Mesendoderm (in vitro differentiated cells): Measurements from ENCODE around the gene TMCO4.

Experiments used
- DNase-seq: peaks from one replicate; pipeline ENCODE4 v3.0.0; 2013
- H2AK5ac ChIP-seq: 2 replicates; pipeline ENCODE4 v1.6.1; 2013; ENCODE audit warnings: low read length, inconsistent platforms
- H2BK120ac ChIP-seq: 2 replicates; pipeline ENCODE4 v1.6.1; 2013; ENCODE audit warnings: low read depth, mild to moderate bottlenecking, low read length, moderate library complexity, mixed read lengths
- H2BK15ac ChIP-seq: replicated peaks from 2 replicates; pipeline ENCODE4 v1.6.1; 2013; ENCODE audit warnings: low read depth, mild to moderate bottlenecking, moderate library complexity
- H2BK5ac ChIP-seq: 2 replicates; pipeline ENCODE4 v1.6.1; 2013; ENCODE audit warnings: low read length, inconsistent platforms
- H3K18ac ChIP-seq: 2 replicates; pipeline ENCODE4 v1.6.1; 2013; ENCODE audit warnings: mild to moderate bottlenecking, low read length, mixed read lengths
- H3K23ac ChIP-seq: one replicate; pipeline ENCODE4 v1.6.1; 2013; ENCODE audit warnings: low read length
- H3K27ac ChIP-seq: 2 replicates; pipeline ENCODE4 v1.5.1; 2013; ENCODE audit warnings: low read depth, mild to moderate bottlenecking, inconsistent platforms, low read length, moderate library complexity
- H3K27me3 ChIP-seq: 2 replicates; pipeline ENCODE4 v1.6.1; 2013; ENCODE audit warnings: low read length, control low read depth, mild to moderate bottlenecking, inconsistent platforms; ENCODE audit not compliant: insufficient read depth, poor library complexity
- H3K36me3 ChIP-seq: 2 replicates; pipeline ENCODE4 v1.6.1; 2013; ENCODE audit warnings: low read length, inconsistent platforms; ENCODE audit not compliant: control insufficient read depth, insufficient read depth
- H3K4ac ChIP-seq: one replicate; pipeline ENCODE4 v1.6.1; 2013; ENCODE audit warnings: low read depth, mild to moderate bottlenecking, low read length, moderate library complexity
- H3K4me1 ChIP-seq: 2 replicates; pipeline ENCODE4 v1.6.1; 2013; ENCODE audit warnings: low read depth, low read length, inconsistent platforms; ENCODE audit not compliant: control insufficient read depth
- H3K4me2 ChIP-seq: 2 replicates; pipeline ENCODE4 v1.6.1; 2013; ENCODE audit warnings: low read length
- H3K4me3 ChIP-seq: 2 replicates; pipeline ENCODE4 v1.5.1; 2013; ENCODE audit warnings: mild to moderate bottlenecking, low read length
- H3K56ac ChIP-seq: one replicate; pipeline ENCODE4 v1.6.1; 2013; ENCODE audit warnings: low read length
- H3K79me1 ChIP-seq: 2 replicates; pipeline ENCODE4 v1.6.1; 2013; ENCODE audit warnings: low read length, inconsistent platforms
- H3K79me2 ChIP-seq: 2 replicates; pipeline ENCODE4 v1.6.1; 2013; ENCODE audit warnings: mild to moderate bottlenecking, low read length; ENCODE audit not compliant: control insufficient read depth, insufficient read depth
- H3K9ac ChIP-seq: 2 replicates; pipeline ENCODE4 v1.6.1; 2013; ENCODE audit warnings: low read length, inconsistent platforms
- H4K5ac ChIP-seq: one replicate; pipeline ENCODE4 v1.6.1; 2013; ENCODE audit warnings: low read length
- H4K8ac ChIP-seq: one replicate; pipeline ENCODE4 v1.6.1; 2013; ENCODE audit warnings: low read depth, mild to moderate bottlenecking, control low read depth, low read length, moderate library complexity
- WGBS: extraction: QIAGEN DNeasy Blood & Tissue Kit; methylation state at CpG from one replicate; pipeline ENCODE4 v1.1.7; 2013; ENCODE audit warnings: low lambda C conversion rate, missing lambda C conversion rate; ENCODE audit not compliant: insufficient coverage; ENCODE audit errors: extremely low coverage; 5-methylcytosine and 5-hydroxymethylcytosine counted together

The TMCO4 gene

DNA sequence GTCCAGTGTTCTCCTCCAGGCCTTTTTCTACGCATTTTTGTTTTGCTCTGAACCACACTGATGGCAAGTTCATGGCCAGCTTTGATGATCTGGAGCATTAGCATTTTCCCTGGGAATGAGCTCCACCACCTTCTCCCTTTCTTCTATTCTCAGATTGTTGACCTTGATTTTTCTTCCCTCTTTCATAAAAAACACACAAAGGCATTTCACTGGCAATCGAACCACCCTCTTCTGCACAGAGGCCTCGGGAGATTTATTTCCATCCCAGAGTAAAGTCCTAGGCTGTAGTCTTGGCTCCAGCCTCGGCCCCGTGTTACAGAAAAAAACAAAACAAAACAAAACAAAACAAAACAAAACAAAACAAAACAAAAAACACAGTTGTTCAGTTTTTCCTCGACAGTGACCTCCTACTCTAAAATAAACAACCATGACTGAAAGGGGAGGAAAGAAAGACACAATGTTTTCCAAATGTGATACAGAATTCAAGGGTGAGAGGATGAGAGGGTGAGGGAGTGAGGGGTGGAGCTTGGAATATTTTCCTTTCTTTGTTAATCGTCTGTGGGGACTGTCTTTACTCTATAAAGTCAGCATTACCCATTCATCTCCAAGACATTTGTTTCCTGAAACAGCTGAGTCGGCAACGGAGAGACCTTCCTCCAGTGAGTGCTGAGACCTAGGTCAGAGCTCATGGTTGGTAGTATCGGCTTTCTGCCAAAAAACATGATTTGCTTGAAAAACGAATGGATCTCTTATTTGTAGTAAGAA lies 45.2 kb upstream of the TMCO4 start:
- no peak for DNase-seq

DNA sequence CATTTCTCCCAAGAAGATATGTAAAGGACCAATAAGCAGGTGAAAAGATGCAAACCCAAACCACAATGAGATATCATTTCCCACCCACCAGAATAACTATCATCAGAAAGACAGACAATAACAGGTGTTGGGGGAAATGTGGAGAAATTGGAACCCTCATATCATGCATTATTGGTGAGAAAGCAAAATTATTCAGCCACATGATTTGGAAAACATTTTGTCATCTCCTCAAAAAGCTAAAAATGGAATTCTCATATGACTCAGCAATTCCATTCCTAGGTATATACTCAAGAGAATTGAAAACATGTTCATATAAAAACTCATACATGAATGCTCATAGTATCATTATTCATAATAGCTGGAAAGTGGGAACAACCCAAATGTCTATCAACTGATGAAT lies 40.5 kb upstream of the TMCO4 start:
- no peak overlapping the region for H2BK120ac ChIP-seq
- H3K27ac ChIP-seq = no peak overlapping the region
- no peak for DNase-seq
- H3K4me1 ChIP-seq = no peaks in the 10 kb centered on the region
- H3K56ac ChIP-seq = no peak overlapping the region
- H2BK5ac ChIP-seq = no peak overlapping the region
- H3K79me1 ChIP-seq = no peaks in the 10 kb centered on the region
- H3K18ac ChIP-seq = no peak overlapping the region
- H3K4ac ChIP-seq = no peak overlapping the region
- H3K23ac ChIP-seq = no peak overlapping the region
- no peaks in the 10 kb centered on the region for H3K36me3 ChIP-seq
- no peak overlapping the region for H2BK15ac ChIP-seq
- no peak overlapping the region for H2AK5ac ChIP-seq
- H4K8ac ChIP-seq = no peak overlapping the region
- no peaks in the 10 kb centered on the region for H3K79me2 ChIP-seq
- H4K5ac ChIP-seq = no peak overlapping the region
- no peaks in the 10 kb centered on the region for H3K27me3 ChIP-seq
- no peak overlapping the region for H3K9ac ChIP-seq
- no peak overlapping the region for H3K4me2 ChIP-seq
- H3K4me3 ChIP-seq = no peak overlapping the region

More for the DNA sequence above, 45.2 kb upstream of the TMCO4 start:
- Histone ChIP-seq H3K36me3 (no peaks in the 10 kb centered on the region), H2AK5ac (no peak overlapping the region), H2BK5ac (no peak overlapping the region), H3K27ac (no peak overlapping the region), H3K27me3 (peaks cover 2% of the 10 kb centered on the region), H3K4me2 (no peak overlapping the region), H3K4me1 (no peaks in the 10 kb centered on the region), H4K5ac (no peak overlapping the region), H3K56ac (no peak overlapping the region), H4K8ac (no peak overlapping the region), H3K79me2 (no peaks in the 10 kb centered on the region), H3K4ac (no peak overlapping the region), H2BK15ac (no peak overlapping the region), H3K79me1 (no peaks in the 10 kb centered on the region), H3K9ac (no peak overlapping the region), H3K18ac (no peak overlapping the region), H2BK120ac (no peak overlapping the region), H3K4me3 (no peak overlapping the region), H3K23ac (no peak overlapping the region)
- WGBS = no CpG with 5 or more reads among the region's 11 CpGs

DNA sequence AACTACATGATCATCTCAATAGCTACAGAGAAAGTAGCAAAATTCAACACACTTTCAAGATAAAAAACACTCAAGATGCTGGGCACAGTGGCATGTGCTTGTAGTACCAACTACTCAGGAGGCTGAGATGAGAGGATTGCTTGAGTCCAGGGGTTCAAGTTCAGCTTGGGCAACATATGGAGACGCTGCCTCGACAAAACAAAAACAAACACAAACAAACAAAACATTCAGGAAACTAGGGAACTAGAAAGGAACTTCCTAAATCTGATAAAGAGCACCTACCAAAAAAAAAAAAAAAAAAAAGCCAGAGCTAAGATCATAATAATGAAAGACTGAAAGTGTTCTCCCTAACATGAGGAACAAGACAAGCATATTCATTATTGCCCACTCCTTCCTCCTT lies 38.1 kb upstream of the TMCO4 start:
- Histone ChIP-seq H3K56ac (no peak overlapping the region), H3K27me3 (no peaks in the 10 kb centered on the region), H3K4me1 (no peaks in the 10 kb centered on the region), H3K36me3 (no peaks in the 10 kb centered on the region), H3K4me2 (no peak overlapping the region), H4K8ac (no peak overlapping the region), H2BK120ac (no peak overlapping the region), H3K79me2 (no peaks in the 10 kb centered on the region), H3K18ac (no peak overlapping the region), H3K23ac (no peak overlapping the region), H3K4me3 (no peak overlapping the region), H2BK15ac (no peak overlapping the region), H3K79me1 (no peaks in the 10 kb centered on the region), H2BK5ac (no peak overlapping the region), H4K5ac (no peak overlapping the region), H3K9ac (no peak overlapping the region), H3K4ac (no peak overlapping the region), H2AK5ac (no peak overlapping the region), H3K27ac (no peak overlapping the region)
- DNase-seq = no peak
- WGBS = no CpG with 5 or more reads among the region's 2 CpGs

- no peak overlapping the region for H3K4ac ChIP-seq
- WGBS = no CpG with 5 or more reads among the region's 4 CpGs
- H4K5ac ChIP-seq = no peak overlapping the region
- H3K79me2 ChIP-seq = no peaks in the 10 kb centered on the region
- no peaks in the 10 kb centered on the region for H3K36me3 ChIP-seq
- H3K18ac ChIP-seq = no peak overlapping the region
- H2AK5ac ChIP-seq = no peak overlapping the region
- no peak overlapping the region for H3K27ac ChIP-seq
- no peak overlapping the region for H2BK120ac ChIP-seq
- H3K79me1 ChIP-seq = no peaks in the 10 kb centered on the region
- DNase-seq = no peak
- H3K4me1 ChIP-seq = no peaks in the 10 kb centered on the region
- H4K8ac ChIP-seq = no peak overlapping the region
- H2BK15ac ChIP-seq = no peak overlapping the region
- H2BK5ac ChIP-seq = no peak overlapping the region
- no peak overlapping the region for H3K9ac ChIP-seq
- no peak overlapping the region for H3K23ac ChIP-seq
- no peak overlapping the region for H3K4me2 ChIP-seq
- no peak overlapping the region for H3K4me3 ChIP-seq
- H3K56ac ChIP-seq = no peak overlapping the region
- no peaks in the 10 kb centered on the region for H3K27me3 ChIP-seq
Observed at GRCh38 chr1:19835578-19835977, 35.9 kb upstream of the TMCO4 start.

DNA sequence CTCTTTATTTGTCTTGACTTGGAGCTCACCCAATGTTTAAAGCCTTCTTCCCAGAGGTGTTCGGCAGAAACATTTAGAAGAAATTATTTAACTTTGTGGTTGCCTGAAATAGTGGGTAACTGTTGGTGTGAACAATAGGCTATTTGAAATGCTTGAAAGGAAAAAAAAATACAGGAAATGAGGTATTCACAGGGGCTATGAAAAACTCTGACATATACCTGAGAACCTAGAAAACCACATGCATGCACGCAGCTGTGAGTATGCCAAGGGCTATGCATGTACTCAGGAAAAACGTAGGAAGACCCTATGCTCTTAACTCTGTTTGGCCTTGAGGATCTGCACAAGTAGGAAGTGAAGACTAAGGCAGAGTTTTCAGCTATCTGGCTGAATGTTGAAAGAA lies 31.7 kb upstream of the TMCO4 start:
- Histone ChIP-seq H3K4me2 (no peak overlapping the region), H3K79me2 (no peaks in the 10 kb centered on the region), H3K9ac (no peak overlapping the region), H3K79me1 (no peaks in the 10 kb centered on the region), H3K4ac (no peak overlapping the region), H2BK5ac (no peak overlapping the region), H3K18ac (no peak overlapping the region), H3K23ac (no peak overlapping the region), H3K27ac (no peak overlapping the region), H3K27me3 (no peaks in the 10 kb centered on the region), H3K36me3 (no peaks in the 10 kb centered on the region), H2BK120ac (no peak overlapping the region), H3K56ac (no peak overlapping the region), H4K5ac (no peak overlapping the region), H4K8ac (no peak overlapping the region), H2AK5ac (no peak overlapping the region), H3K4me3 (no peak overlapping the region), H2BK15ac (no peak overlapping the region), H3K4me1 (no peaks in the 10 kb centered on the region)
- no peak for DNase-seq
- WGBS = no CpG with 5 or more reads among the region's 3 CpGs

DNA sequence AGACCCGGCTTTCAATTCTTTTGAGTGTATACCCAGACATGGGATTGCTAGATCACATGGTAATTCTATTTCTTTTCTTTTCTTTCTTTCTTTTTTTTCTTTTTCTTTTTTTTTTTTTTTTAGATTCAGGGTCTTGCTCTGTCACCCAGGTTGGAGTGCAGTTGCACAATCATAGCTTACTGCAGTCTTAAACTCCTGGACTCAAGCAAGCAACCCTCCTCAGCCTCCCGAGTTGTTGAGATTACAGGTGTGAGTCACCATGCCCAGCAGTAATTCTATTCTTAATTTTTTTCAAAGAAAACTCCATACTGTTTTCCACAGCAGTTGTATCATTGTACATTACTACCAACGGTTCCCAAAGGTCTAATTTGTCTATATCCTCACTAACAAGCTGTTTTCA lies 28.8 kb upstream of the TMCO4 start:
- no peak overlapping the region for H3K9ac ChIP-seq
- no CpG with 5 or more reads among the region's 3 CpGs for WGBS

More for the DNA sequence above, 28.8 kb upstream of the TMCO4 start:
- Histone ChIP-seq H3K4me1 (peaks cover 2% of the 10 kb centered on the region), H4K5ac (no peak overlapping the region), H3K4me3 (no peak overlapping the region), H2BK5ac (no peak overlapping the region), H4K8ac (no peak overlapping the region), H3K18ac (no peak overlapping the region), H2AK5ac (no peak overlapping the region), H3K79me1 (no peaks in the 10 kb centered on the region), H3K36me3 (no peaks in the 10 kb centered on the region), H2BK15ac (no peak overlapping the region), H3K27ac (no peak overlapping the region), H3K4ac (no peak overlapping the region), H2BK120ac (no peak overlapping the region), H3K56ac (no peak overlapping the region), H3K23ac (no peak overlapping the region), H3K4me2 (no peak overlapping the region), H3K79me2 (no peaks in the 10 kb centered on the region), H3K27me3 (no peaks in the 10 kb centered on the region)
- no peak for DNase-seq
